GM18867 (cell line): Measurements from ENCODE around the gene SH2D7.

Source experiments
- ATAC-seq: cut with Tn5 transposase; IDR thresholded peaks from one replicate; pipeline ENCODE4 v1.9.1; 2021; ENCODE audit warnings: mild to moderate bottlenecking, moderate library complexity; ENCODE audit not compliant: unreplicated experiment

Gene SH2D7

DNA sequence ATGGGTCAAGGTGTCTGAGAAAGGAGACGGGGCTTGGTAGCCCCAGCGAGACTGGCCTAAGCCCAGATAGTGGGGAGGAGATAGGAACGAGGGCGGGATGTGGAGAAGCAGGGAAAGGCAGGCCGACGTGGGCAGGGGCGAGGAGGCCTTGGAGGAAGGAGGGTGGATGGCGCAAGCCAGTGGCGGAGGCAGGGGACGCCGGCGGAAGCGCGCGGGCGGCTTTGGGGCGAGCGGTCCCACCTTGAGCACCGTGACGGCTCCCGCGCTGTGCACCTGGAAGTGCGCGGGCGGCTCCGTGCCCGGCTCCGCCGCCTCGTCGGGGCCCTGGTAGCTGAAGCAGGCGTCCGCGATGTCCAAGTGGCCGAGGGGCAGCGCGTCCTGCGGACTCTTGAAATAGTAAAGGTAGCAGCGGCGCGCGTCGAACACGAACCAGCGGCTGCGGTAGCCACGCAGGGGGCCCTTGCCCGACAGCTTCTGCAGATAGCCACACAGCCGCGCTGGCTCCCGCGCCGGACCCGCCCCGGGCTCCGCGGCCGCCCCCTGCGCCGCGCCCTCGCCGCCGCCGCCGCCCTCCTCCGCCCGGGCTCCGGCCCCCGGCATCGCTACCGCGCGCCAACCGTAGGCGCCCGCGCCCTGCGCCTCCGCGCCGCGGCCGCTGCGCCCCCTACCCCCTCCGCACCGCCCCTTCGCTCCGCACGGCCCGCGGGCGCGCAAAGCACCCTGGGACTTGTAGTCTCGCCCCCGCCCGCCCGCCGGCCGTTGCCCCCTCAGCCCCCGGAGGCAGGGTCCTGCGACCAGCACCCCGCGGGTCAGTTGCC, 15.1 kb upstream of the SH2D7 start, which contains the start of gene TBC1D2B:
Gene TBC1D2B, minus strand, starts transcription at position 659 of the 818 bp plus-strand sequence. Its CDS starts 59 bp downstream, at position 600.
- peak; percentile 80 for ATAC-seq

DNA sequence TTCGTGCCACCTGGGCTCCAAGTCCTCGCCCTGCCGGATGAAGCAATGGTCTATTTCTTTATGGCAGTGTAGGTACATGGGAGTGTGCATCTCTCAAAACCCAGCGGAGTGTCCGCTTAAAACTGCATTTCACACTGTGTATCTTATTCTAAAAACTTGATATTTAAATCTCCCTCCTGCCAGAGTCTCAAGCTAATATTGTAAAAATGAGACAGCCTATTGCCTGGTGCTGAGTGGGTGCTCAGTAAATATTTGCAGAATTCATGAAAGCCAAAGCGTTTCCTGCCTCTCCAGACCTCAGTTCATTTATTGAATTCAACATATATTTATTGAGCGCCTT, 14.5 kb upstream of the SH2D7 start:
- no peak for ATAC-seq

DNA sequence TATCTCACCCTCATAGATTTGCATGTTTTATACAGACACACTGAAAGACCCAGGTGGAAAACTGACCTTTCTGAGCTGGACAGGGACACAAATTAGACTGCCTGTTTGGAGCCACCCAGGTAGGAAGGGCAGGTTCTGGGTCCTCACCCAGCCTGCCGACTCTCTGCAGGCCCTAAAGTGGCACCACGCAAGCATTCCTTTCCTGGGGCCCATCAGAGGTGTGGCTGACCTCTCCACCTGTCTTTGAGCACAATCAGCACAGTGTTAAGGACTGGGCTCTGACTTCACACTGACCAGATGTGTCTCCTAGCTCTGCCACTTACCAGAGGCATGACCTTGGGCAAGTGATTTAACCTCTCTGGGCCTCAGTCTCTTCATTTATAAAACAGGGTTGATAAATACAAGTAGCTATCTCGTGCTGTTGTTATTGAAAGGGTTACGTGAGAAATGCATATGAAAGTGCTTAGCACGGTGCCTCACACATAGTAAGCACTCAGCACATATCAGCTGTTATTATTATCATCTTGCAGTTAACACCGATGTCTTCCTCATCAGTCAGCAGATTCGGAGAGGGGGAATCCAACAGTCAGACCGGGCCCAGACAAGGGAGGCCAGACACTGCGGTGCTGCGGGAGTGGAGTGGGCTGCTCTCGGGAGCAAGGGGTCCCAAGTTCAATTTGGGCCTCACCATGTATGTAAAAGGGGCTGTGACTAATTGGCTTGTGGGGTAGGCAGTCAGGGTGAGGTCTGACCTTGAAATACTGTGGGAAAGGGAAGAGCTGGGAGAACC, 12.9 kb upstream of the SH2D7 start:
- no peak for ATAC-seq

DNA sequence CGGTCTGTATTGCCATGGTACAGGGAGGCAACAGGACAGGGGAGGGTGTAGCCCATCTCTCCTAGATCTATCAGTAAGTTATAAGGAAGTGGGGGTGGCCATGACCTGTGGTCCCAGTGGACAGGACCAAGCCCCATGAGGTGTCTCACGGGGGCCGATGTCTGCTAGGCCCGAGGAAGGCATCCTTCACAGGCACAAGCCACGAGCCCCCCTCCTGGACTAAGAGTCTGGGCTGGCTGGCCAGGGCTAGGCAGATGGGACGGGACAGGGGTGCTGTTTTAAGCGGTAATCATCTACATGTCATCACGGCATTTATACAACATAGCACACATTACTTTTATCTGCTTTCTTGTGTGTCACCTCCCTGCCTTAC, 12.3 kb upstream of the SH2D7 start:
- no peak for ATAC-seq

DNA sequence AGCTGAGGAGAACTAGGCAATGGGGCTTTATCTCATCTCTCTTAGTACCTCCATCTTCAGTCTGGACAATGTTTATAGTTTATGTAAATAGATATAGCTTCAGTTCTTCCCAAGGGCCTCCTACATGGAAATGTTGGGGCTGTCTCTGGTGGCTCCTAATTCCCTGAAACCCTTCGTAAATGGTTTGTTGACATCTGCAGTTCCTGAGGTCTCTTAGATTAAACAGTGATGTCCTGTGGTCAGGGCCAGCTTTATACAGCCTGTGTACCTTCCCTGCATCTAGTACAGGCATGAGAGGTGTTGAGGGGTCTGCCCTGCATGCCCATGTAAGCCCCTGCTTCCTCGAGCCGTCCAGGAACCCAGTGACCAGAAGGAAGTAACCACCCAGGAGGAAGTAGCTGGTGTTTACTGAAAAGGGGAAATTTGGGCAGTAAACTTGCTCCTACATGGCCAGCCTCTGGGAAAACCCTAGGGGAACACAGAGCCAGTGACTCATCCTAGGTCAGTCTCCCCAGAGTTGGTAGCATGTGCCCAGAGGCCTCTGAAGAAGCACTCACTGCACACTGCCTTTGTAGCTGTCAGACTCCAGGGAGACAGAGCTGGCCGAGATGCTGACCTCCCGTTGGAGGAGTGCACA, 10.1 kb upstream of the SH2D7 start:
- ATAC-seq = no peak

DNA sequence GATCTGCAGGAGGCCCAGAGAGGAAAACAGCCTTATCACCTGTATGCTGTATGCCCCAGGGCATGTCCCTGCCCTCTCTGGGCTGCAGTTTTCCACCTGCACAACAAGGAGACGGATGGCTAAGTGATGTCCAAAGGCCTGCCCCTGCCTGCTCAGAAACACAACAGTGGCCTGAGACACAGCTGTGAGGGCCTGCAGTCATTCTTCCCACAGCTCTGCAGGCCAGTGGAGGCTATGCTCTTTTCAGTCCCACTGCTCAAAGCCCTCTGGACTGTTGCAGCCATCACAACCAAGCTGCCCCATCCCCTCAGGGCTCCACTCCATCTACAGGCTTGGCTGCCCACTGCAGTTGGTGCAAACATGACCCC, 9.6 kb upstream of the SH2D7 start:
- ATAC-seq = no peak

DNA sequence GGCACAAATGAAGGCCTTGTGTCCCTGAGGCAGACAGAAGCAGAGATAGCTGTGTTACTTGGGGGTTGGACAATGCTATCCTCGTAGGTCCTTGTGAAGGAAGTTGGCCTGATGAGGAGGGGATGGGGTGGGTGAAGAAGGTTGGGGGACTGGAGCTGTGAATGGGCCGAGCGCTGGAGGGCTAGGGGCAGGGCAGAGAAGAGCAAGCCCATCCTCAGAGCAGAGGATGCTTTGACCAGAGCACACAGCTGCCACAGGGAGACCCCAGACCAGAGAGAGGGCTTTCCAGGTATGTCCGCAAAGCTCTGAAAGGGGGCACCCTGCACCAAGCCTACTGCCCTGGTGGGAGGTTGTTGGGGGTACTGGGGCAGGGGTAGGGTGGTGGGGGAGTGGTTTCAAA, 9.2 kb upstream of the SH2D7 start:
- no peak for ATAC-seq

DNA sequence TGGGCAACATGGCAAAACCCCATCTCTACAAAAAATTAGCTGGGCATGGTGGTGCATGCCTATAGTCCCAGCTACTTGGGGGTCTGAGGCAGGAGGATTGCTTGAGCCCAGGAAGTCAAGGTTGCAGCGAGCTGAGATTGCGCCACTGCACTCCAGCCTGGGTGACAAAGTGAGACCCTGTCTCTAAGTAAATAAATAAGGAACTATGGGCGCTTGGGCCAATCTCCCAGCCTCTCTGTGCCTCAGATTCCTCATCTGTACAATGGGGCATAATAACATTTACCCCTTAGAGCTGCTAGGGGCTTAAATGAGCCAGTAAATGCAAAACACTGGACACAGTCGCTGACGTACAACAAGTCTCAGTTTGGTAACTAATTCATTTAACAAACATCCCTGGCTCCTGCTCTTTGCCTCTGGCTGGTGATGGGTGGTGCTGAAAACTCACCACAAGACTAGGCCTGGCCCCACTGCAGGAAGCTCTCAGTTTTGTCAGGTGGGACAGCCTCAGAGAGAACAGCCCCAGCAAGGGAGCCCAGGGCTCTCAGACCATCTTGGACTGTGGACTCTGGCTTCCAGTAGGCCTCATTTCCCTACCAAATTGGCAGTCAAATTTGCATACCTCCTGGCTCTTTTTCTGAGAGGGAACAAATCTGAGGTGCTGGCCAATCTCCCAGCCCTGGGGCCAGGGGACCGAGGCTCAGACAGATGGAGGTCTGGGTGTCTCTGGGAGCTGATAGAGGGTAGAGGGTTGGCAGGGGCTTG, 8.5 kb upstream of the SH2D7 start:
- ATAC-seq = peak; percentile 65

DNA sequence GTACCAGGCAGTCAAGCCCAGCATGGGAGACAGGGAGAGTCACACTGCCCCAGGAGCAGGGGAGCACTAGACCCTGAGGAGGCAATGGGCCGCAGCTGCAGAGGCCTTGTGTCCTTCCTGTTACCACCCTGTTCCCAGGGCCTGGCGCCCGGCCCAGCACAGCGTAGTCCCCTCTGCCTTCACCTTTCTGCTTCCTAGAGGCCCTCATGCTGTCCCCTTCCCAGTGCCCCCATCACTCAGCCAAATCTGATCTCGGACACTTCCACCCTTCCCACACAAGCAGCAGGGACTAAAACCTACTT, 8.0 kb upstream of the SH2D7 start:
- ATAC-seq = no peak

DNA sequence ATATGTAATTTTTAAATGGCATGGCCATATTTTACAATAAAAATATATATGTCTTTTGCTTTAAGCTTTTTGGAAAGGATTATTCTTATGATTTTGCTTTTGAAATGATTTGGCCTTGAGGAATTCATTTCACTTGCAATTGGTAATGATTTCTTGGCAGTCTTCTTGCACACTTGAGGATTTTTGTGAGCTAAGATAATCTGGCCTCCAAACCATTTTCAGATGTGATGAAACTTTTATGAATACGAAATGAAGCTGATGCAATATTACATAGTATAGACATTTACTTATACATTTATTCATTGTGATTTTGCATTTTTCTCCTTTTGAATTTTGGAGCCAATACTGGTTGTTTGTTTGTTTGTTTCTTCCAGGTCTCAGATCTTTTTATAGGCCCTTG, 6.4 kb upstream of the SH2D7 start:
- ATAC-seq = no peak

DNA sequence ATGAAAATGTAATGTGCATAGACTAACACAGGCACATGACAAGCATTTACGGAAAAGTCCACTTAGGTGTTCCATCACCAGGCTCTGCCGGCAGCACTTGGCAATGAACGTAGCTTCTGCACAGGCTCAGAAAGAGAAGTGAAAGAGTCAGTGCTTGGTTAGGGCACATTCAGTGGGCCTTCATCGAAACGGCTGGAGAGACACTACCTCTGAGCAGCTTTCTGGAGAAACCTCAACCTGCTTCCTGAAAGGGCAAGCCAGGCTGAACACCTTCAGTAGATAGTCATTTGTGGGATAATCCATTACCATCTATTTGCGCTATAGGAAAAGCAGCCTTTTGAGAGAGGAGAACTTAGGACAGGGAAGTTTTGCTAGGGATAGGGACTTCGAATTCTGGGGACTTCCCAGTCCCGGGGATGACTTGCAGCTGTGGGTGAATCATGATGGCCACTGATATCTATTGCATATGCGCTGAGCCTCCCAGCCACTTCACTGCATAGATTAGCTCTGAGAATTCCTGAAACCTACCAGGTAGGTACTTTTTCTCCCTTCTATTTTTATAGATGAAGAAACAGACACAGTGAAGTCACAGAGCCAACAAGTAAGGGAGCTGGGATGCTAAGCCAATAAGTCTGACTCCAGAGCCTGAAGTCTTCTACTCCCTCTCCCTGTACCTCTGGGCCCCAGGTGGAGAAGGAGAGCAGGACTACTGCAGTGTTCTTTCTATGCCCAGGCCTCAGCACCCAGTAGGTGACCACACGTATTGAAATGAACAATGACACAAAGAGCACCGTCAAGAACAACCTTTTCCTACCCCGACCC, 4.2 kb upstream of the SH2D7 start:
- ATAC-seq = peak; percentile 70

DNA sequence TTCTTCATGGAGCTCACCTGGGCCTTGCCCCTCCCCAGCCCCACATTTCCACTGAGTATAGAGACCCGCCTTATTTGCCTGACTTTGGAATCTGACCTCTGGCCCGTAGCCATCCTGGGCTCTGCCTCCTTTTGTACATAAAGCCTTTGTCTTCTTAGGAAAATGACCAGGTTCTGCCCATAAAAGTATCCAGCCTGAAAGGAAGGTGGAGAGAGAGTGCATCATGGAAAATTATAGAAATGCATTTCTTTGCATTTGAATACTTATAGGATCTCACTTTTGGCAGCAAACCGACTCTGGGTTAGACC, 3.6 kb upstream of the SH2D7 start:
- no peak for ATAC-seq

DNA sequence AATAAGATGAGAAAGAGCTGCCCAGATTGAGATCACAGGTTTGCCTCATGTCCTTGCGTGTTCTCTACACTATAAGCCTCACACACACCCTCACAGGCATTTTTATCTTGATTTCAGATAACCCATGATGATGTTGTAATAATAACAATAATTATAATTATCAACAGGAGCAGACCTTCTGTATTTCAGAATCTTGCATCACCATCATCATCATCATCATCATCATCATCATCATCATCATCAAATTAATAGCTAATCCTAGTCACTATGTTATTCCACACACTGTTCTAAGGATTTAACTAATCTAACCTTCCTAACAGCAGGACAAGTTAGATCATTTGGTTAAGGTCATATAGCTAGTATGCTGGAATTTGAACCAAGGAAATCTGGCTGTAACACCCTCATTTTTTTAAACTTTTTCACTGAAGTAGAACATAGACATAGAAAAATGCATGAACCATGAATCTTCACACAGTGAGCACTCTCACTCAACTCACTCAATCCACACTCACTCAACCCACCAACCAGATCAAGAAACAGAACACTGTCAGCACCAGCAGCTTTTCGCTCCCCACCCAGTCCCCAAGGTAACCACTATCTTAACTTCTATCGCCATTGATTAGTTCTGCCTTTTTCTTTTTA, 1.8 kb upstream of the SH2D7 start:
- ATAC-seq = no peak

DNA sequence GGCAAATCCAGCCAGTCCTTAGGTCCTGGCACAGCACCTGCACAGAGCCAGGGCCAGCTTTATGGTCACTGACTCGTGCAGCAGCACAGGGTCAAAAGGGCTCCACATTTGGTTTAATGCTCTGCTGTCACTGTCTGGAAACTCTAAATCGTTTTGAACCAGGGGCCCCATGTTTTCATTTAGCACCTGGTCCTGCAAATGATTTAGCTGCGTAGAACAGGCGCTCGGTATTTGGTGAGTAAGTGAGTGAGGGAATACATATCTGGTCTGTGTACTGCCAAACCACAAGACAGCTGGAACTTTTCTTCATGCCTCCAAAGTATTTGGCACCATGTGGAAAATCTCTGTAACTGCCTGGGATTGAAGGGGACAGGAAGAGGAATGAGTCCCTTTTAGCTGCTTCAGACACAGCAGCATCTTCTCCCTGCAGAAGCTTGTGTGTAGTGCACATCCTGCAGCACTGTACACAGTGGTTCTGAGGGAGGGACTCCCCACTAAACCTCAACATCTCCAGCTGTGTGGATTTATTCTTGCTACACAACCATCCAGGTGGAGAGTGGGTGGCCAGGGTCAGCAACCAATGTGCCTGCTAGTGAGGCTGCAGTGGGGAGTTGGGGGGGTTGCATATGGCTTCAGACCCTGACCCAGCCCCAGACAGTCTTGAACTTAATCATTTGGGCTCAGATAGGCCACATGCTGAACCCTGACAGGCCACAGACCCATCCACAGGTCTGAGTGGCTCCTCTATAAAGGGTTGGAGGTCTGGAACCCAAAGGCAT, 1.1 kb downstream of the SH2D7 start:
- no peak for ATAC-seq

DNA sequence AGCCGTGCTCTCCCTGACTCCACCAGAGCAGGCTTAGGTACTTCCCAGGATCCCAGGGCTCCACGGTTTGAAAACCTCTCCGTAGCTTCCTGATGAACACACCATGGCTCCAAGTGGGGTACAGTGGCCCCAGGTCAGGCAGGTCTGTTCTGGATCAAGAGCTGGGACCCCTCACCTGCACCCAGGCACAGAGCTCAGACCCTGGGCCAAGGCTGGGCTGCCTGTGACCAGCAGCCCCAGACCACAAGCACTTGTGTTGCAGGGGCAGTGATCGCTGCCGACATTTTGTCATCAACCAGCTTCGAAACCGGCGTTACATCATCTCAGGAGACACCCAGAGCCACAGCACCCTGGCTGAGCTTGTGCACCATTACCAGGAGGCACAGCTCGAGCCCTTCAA, 5.3 kb downstream of the SH2D7 start:
- no peak for ATAC-seq

DNA sequence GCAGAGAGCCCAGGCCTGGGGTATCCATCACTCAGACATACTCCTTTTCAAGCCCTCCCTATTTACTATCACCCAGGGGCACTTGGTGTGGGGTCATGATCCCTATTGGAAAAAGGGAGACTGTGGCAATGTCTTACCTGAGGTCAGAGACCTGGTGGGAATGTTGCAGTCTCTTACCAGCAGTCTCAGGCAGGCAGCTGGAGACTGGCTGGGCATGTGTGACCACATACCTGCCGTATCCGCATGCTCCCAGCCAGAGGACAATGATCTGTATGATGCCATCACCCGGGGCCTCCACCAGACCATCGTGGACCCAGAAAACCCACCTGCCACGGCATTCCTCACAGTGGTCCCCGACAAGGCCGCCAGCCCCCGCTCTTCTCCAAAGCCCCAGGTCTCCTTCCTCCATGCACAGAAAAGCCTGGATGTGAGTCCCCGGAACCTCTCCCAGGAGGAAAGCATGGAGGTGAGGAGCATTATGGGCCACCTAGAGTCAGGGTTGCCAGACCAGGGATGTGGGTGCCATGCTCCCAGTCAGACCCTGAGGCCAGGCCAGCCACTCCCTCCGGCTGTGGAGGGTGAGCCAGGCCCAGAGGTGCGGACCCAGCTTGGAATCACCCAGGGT, 5.9 kb downstream of the SH2D7 start:
- ATAC-seq = no peak

DNA sequence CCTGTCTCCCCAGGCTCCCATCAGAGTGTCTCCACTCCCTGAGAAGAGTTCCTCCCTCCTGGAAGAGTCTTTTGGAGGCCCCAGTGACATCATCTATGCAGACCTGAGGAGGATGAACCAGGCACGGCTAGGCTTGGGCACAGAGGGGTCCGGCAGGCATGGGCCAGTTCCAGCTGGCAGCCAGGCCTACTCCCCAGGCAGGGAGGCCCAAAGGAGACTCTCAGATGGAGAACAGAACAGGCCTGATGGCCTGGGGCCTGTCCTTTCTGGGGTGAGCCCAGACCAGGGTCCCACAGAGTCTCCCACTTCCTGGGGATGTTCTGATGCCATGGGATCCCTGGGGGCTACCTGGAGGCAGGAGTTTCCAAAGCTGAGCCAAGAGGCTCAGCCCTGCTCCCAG, 8.5 kb downstream of the SH2D7 start:
- ATAC-seq = no peak

DNA sequence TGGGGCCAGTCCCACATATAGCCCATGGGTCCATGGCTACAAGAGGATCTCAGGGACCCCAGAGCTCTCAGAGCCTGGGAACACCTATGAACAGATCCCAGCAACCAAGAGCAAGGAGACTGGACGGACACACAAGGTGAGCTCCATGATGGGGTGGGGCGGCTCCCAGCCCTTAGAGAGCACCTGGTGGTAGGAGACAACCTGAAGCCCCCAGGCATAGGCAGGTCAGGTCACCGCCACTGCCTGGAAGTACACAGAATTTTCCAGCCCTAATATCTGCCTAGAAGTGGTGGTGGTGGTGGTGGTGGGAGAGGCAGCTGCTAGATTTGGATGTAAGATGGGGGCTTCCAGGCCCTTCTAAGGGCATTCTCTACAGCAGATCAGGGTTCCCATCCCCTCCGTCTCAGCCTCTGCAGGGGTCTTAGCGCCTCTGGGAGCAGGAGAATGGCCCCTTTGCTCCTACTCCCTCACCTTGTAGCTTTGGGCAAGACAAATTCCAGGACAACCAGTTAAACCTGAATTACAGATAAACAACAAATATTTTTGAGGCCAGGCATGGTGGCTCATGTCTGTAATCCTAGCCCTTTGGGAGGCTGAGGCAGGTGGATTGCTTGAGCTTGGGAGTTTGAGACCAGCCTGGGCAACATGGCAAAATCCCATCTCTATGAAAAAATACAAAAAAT, 9.2 kb downstream of the SH2D7 start:
- ATAC-seq = no peak

DNA sequence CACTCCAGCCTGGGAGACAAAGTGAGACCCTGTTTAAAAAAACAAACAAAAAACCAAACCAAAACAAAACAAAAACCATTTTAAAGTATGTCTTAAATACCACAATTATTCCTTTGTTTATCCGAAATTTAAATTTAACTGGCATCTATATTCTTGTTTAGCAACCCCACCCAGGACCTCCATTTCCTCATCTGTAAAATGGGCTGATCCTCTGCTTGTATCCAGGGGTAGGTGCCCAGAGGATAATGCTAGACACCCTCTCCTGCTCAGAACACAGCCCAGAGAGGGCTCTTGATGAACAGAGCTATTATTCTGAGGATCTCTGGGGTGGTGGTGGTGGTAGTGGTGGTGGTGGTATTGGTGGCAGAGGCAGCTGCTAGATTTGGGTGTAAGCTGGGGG, 9.8 kb downstream of the SH2D7 start:
- ATAC-seq = no peak
